HepG2 (cell line): Measurements from ENCODE around the gene PPHLN1. TPM values are rescaled to one million over a fixed set of nuclear protein-coding genes. Genes with fewer than 3 reads are reported as not detected.

ENCODE experiments used
- BRF2 ChIP-seq: sonication (generic); formaldehyde crosslinking; IDR thresholded peaks from 2 replicates; pipeline ENCODE4 v1.8.1; 2022; ENCODE audit warnings: mild to moderate bottlenecking, missing genetic modification reagents
- CHD2 ChIP-seq: IDR thresholded peaks from 2 replicates; pipeline ENCODE4 v1.6.1; 2011; ENCODE audit warnings: low read depth, low read length, improper control_type of control experiment
- ETS1 ChIP-seq: sonication (generic); formaldehyde crosslinking; IDR thresholded peaks from 2 replicates; pipeline ENCODE4 v1.4.0; 2020; ENCODE audit warnings: missing genetic modification reagents
- GMEB2 ChIP-seq: IDR thresholded peaks from 2 replicates; pipeline ENCODE4 v1.6.1; 2016; ENCODE audit warnings: missing biosample characterization, missing genetic modification reagents, low read depth
- MED8 ChIP-seq: sonication (generic); formaldehyde crosslinking; IDR thresholded peaks from 2 replicates; pipeline ENCODE4 v1.8.1; 2023; ENCODE audit warnings: mild to moderate bottlenecking, missing genetic modification reagents; ENCODE audit not compliant: insufficient replicate concordance
- MLLT10 ChIP-seq: sonication (generic); formaldehyde crosslinking; IDR thresholded peaks from 2 replicates; pipeline ENCODE4 v1.4.0; 2020; ENCODE audit warnings: missing genetic modification reagents
- MTA3 ChIP-seq: sonication (generic); formaldehyde crosslinking; IDR thresholded peaks from 2 replicates; pipeline ENCODE4 v1.4.0; 2020; ENCODE audit warnings: missing genetic modification reagents
- PITX1 ChIP-seq: sonication (generic); formaldehyde crosslinking; IDR thresholded peaks from 2 replicates; pipeline ENCODE4 v1.5.1; 2020; ENCODE audit warnings: mild to moderate bottlenecking, missing genetic modification reagents
- RAD51 ChIP-seq: fragments of 450-650 bp; IDR thresholded peaks from 2 replicates; pipeline ENCODE4 v1.6.1; 2016; ENCODE audit warnings: borderline replicate concordance
- SALL1 ChIP-seq: sonication (generic); formaldehyde crosslinking; IDR thresholded peaks from 2 replicates; pipeline ENCODE4 v1.8.0; 2022; ENCODE audit warnings: mild to moderate bottlenecking, missing genetic modification reagents
- SIN3A ChIP-seq: IDR thresholded peaks from 2 replicates; pipeline ENCODE4 v1.6.1; 2011; ENCODE audit warnings: low read depth, mild to moderate bottlenecking, control low read depth, low read length, borderline replicate concordance
- SNAPC5 ChIP-seq: sonication (generic); formaldehyde crosslinking; IDR thresholded peaks from 2 replicates; pipeline ENCODE4 v1.8.1; 2023; ENCODE audit warnings: mild to moderate bottlenecking, missing genetic modification reagents, borderline replicate concordance
- SPEN ChIP-seq: sonication (generic); formaldehyde crosslinking; IDR thresholded peaks from 2 replicates; pipeline ENCODE4 v1.5.1; 2020; ENCODE audit warnings: low read depth, mild to moderate bottlenecking, missing genetic modification reagents
- STAT6 ChIP-seq: sonication (generic); formaldehyde crosslinking; IDR thresholded peaks from 2 replicates; pipeline ENCODE4 v1.4.0; 2020; ENCODE audit warnings: missing genetic modification reagents, mild to moderate bottlenecking, borderline replicate concordance
- TAF1 ChIP-seq: sonication (generic); formaldehyde crosslinking; IDR thresholded peaks from 2 replicates; pipeline ENCODE4 v1.4.0; 2020; ENCODE audit warnings: missing genetic modification reagents
- TOPORS ChIP-seq: sonication (generic); formaldehyde crosslinking; IDR thresholded peaks from 2 replicates; pipeline ENCODE4 v1.8.0; 2023; ENCODE audit warnings: mild to moderate bottlenecking, missing genetic modification reagents
- ZBTB43 ChIP-seq: sonication (generic); formaldehyde crosslinking; conservative IDR thresholded peaks from 2 replicates; pipeline ENCODE4 v1.4.0; 2020; ENCODE audit warnings: missing genetic modification reagents
- ZFP36L1 ChIP-seq: sonication (generic); formaldehyde crosslinking; IDR thresholded peaks from 2 replicates; pipeline ENCODE4 v1.8.0; 2022; ENCODE audit warnings: mild to moderate bottlenecking, missing genetic modification reagents, moderate library complexity
- ZMAT3 ChIP-seq: sonication (generic); formaldehyde crosslinking; conservative IDR thresholded peaks from 2 replicates; pipeline ENCODE4 v1.7.0; 2021; ENCODE audit warnings: missing genetic modification reagents
- ZMYM3 ChIP-seq: sonication (generic); formaldehyde crosslinking; IDR thresholded peaks from 2 replicates; pipeline ENCODE4 v1.5.1; 2020; ENCODE audit warnings: mild to moderate bottlenecking, missing genetic modification reagents
- ZSCAN12 ChIP-seq: sonication (generic); formaldehyde crosslinking; IDR thresholded peaks from 2 replicates; pipeline ENCODE4 v1.9.0; 2021; ENCODE audit warnings: mild to moderate bottlenecking, missing genetic modification reagents
- ZSCAN9 ChIP-seq: IDR thresholded peaks from 2 replicates; pipeline ENCODE4 v1.6.1; 2016; ENCODE audit warnings: borderline replicate concordance
- polyA plus RNA-seq, 8 experiments: library from polyadenylated mRNA; depleted of rRNA in 3 of 8; stranded (reverse) in 7 of 8; unstranded in 1 of 8; fragments of >200 nt; fragmentation: Illumina TruSeq in 4 of 8; extraction: Trizol in 4 of 8; gene quantifications; 2 replicates each; pipeline versions ENCODE4 v1.2.1 to v1.2.3, GENCODE V29; 2011 to 2016; ENCODE audit warnings: low read depth in 4 of 8, missing spikeins in 1 of 8, mixed read lengths in 1 of 8; ENCODE audit not compliant: insufficient read depth in 1 of 8
- total RNA-seq, 5 experiments: library from RNA; depleted of rRNA; stranded (reverse); fragments of >200 nt; fragmentation: Illumina TruSeq; extraction: Trizol; gene quantifications; 2 replicates each; pipeline ENCODE4 v1.2.3, GENCODE V29; 2016; ENCODE audit warnings: low read depth in 1 of 5

Gene PPHLN1
- total and polyA plus RNA-seq, 2 of the 13 experiments (the other 11 are each of a cell fraction or from before 2014, with no cell fraction given) = 43.4 to 66.0 TPM

GRCh38 chr12:42325653-42326474, at the start of gene PPHLN1, which contains the start of gene ZCRB1 (continued):
- TF ChIP-seq PITX1 (CRISPR knock-in tag) = no peak
- TF ChIP-seq SNAPC5 = no peak
- peak; percentile 91; the same call in 1 of the 2 replicates for TF ChIP-seq SIN3A
- 0 out of 2 replicates have a peak, but pooled peaks have one; percentile 34 for TF ChIP-seq ZSCAN12 (CRISPR knock-in tag)
- no peak for TF ChIP-seq MLLT10
- peak; percentile 75 for TF ChIP-seq TAF1 (CRISPR knock-in tag)
- TF ChIP-seq SPEN = peak; percentile 50; the same call in 1 of the 2 replicates
- 0 out of 2 replicates have a peak, but pooled peaks have one; percentile 72 for TF ChIP-seq STAT6 (CRISPR knock-in tag)
- TF ChIP-seq MED8 (CRISPR knock-in tag) = no peak
- no peak for TF ChIP-seq ETS1
- no peak for TF ChIP-seq GMEB2
- peak; percentile 74; the same call in 1 of the 2 replicates for TF ChIP-seq SALL1 (CRISPR knock-in tag)
- TF ChIP-seq ZSCAN9 (CRISPR knock-in tag) = no peak
- TF ChIP-seq RAD51 = no peak
- 0 out of 2 replicates have a peak, but pooled peaks have one; percentile 40 for TF ChIP-seq ZBTB43
- TF ChIP-seq BRF2 (CRISPR knock-in tag) = no peak
- TF ChIP-seq TOPORS (CRISPR knock-in tag) = no peak
- TF ChIP-seq ZMYM3 (CRISPR knock-in tag) = no peak; the same call in 1 of the 2 replicates
- TF ChIP-seq ZFP36L1 (CRISPR knock-in tag) = peak; percentile 57; the same call in 1 of the 2 replicates
- 0 out of 2 replicates have a peak, but pooled peaks have one; percentile 27 for TF ChIP-seq ZMAT3 (CRISPR knock-in tag)
- no peak for TF ChIP-seq MTA3 (CRISPR knock-in tag)
- TF ChIP-seq CHD2 = no peak
